Dermis microvascular lymphatic vessel endothelial cell (primary cell): Measurements from ENCODE around the gene CASKIN1. TPM values are rescaled to one million over a fixed set of nuclear protein-coding genes. Genes with fewer than 3 reads are reported as not detected.

Source experiments
- DNase-seq, 2 donors: peaks; one replicate each; pipeline versions ENCODE4 v3.0.0 to v3.0.0-alpha.2; 2010; ENCODE audit warnings: low read depth in 2 of 2
- total RNA-seq: library from RNA; depleted of rRNA; stranded (reverse); fragments of >200 nt; gene quantifications from 2 replicates; pipeline ENCODE4 v1.2.1, GENCODE V29; 2014

Gene CASKIN1
- total RNA-seq, 1 donor from 2014 or later, result under 0.01 TPM

DNA sequence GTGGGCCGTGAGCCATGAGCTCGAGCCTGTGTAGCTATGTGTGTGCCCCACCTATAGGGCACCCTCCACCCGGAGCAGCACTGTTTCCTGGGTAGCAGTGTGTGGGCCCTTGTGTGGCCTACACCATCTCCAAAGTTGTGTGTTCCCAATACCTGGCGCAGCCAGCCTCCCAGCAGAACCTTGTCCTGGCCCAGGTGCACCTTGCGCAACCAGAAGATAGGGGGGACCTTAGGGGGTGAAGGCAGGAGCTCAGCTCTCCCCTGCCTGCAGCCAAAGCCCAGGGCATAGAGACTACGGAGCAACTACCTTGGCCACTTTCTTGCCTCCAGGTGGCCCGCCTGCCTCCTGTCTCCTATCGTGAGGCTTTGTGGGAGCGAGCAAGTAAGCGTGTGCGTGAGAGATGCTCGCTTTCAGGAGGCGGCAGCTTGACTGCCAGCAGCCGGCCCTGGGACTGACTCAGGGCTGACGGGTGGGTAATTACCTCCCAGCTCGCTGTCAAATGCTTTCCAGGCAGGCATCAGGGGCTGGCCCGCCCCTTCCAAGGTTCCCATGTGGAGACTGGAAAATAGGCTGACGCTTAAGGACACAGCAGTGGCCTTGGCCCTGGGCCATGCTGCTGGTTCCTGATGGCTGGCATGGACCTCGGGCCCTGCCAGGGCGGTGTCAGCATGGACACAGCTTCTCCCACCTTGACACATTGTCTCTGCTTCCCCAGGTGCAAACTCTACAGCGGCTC lies 21.8 kb downstream of the CASKIN1 start:
- DNase-seq, result no peak

DNA sequence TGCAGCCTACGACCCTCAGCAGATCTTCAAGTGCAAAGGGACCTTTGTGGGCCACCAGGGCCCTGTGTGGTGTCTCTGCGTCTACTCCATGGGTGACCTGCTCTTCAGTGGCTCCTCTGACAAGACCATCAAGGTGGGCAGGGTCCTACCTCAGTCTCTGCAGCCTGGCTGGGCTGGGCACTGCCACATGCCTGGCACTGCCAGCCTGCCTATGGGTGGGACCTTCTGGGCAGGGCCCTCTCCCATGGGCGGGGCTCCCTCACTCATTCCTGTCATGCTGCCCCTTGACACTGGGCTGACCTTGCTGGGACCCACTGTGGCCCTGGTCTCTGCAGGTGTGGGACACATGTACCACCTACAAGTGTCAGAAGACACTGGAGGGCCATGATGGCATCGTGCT lies 22.5 kb downstream of the CASKIN1 start:
- DNase-seq, result no peak

DNA sequence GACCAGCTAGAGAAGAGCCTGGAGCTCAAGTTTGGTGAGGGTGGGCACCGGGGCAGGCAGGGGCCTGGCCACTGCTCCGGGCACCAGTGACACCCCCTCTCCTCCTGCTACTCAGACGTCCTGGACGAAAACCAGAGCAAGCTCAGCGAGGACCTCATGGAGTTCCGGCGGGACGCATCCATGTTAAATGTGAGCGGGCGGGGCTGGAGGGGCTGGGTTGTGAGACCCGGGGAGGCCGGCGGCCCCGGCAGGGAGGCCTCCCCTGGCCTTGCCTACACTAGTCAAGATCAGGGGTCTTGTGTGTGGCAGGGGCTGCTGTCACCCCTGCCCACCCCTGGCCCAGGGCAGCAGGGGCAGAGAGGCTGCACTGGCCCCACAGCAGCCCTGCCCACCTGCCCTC lies 23.0 kb downstream of the CASKIN1 start:
- no peak for DNase-seq

DNA sequence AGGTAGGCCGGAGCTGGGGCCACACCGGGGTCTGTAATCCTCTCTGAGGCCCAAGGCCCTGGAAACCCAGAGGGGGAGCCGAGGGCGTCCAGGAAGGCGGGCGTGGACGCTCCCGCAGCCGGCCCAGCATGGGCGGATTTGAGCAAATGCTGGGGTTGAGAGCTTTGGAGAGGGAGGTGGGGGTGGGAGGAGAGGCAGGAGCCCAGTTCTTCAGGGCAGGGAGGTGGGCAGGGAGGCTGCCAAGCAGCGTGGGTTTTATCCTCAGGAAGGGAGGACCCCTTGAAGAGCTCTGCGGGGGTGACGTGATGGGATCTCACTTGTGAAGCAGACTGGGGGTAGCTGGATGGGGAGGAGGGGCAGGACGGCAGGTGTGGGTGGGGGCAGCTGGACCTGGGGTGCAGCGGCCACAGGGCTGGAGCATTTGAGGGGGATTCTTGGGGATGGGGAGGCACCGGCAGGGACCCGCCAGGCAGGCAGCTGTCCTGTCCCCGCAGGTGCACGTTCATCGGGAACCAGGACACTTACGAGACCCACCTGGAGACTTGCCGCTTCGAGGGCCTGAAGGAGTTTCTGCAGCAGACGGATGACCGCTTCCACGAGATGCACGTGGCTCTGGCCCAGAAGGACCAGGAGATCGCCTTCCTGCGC lies 23.6 kb downstream of the CASKIN1 start:
- DNase-seq, result no peak

DNA sequence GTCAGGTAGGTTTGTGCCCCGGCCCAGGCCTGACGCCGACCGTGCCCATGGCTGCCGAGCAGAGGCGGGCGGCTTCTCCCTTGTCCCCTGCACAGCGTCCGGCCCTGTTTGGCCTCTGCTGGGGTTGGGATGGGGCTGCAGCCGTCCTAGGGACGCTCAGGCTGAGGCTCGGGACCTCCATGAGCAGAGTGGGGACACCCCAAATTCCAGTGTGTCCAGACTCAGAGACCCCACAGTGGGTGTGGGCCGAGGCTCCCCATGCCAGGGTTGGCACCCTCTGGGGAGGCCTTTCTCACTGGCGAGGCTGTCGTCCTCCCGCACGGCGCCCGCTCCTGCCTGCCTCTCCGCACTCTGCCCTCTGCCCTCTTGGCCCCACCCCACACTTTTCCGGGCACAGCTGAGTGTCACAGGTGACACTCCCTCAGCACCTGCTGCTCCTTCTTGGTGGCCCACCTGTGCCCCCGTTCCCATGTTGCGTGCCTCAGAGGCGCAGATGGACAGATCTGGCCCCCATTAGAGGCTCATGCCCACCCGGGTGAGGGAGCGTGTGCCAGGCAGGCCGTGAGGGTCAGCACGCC lies 24.7 kb downstream of the CASKIN1 start:
- DNase-seq, result no peak

DNA sequence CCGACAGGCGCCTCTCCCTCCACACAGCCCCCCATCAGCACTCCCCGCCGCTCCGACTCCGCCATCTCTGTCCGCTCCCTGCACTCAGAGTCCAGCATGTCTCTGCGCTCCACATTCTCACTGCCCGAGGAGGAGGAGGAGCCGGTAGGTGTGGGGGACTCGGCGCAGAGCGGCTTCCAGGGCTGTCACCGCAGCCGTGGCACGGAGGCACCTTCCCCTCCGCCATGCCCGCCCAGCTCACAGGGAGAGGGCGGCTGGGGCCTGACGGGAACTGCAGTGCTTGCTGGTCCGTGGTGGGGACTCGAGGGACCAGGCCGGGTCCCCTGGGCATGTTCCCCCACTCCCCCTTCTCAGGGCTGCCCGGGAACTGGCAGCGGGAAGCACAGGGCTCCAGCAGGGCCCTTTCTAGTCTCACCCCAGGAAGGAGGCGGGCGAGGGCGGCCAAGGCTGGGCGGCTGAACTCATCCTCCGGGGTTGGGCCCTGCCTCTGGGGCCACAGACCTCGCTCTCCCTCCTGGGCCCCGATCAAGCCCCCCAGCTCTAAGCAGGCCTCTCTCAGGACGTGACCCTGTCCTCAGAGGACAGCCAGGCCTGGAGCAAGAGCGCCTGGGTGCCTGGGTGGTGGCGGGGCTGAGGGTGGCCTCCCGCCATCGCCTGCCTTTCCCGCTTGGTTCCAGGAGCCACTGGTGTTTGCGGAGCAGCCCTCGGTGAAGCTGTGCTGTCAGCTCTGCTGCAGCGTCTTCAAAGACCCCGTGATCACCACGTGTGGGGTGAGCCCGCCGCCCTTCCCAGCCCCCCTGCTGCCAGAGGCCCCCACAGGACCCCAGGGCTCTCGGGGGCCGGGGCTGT lies 25.6 kb downstream of the CASKIN1 start:
- peak in 1 of 2 donors; percentile 46 for DNase-seq

DNA sequence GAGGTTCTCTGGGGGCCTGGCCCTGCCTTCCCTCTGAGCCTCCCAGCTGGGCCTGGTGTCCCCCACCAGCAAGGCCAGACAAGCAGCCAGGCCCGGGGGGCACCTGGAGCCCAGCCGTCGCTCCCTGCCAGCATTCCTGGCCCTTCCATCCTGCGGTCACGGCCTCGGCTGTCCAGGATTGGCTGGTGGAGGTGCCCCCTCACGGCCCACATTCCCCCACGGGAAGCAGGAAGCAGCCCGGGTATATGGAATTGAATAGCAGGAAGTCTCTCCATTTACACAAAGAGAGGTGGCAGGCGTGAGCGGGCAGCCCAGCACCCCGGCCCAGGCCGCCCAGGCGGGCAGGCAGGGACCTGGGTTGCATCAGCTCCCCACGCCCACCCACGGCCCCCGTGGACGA lies 26.3 kb downstream of the CASKIN1 start:
- peak; percentile 89 to 94 for DNase-seq

DNA sequence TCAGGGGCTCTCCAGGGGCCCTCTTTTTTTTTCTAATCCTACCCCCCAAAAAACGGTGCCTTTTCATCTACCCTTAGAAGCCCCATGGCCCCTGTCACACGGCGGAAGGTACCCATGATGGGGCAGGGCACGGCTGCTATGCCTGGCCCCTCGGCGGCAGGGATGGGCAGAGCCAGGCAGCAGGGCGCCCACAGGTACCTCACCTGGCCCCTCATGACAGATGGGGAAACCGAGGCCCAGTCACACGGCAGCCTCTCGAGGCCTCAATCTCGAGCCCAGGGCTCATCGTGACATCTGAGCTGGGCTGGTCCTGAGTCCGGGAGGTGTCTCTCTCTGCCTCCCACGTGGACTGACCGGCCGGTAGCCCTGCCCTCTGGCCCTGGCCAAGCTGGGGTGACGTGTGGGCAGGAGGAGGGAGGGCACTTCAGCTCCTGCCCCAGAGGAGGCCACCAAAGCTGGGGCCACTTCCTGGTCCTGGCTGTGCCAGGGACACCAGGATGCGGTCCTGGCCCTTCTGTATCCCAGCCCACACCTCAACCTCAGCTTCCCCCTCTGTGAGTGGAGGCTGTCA lies 29.3 kb downstream of the CASKIN1 start:
- DNase-seq, result no peak

DNA sequence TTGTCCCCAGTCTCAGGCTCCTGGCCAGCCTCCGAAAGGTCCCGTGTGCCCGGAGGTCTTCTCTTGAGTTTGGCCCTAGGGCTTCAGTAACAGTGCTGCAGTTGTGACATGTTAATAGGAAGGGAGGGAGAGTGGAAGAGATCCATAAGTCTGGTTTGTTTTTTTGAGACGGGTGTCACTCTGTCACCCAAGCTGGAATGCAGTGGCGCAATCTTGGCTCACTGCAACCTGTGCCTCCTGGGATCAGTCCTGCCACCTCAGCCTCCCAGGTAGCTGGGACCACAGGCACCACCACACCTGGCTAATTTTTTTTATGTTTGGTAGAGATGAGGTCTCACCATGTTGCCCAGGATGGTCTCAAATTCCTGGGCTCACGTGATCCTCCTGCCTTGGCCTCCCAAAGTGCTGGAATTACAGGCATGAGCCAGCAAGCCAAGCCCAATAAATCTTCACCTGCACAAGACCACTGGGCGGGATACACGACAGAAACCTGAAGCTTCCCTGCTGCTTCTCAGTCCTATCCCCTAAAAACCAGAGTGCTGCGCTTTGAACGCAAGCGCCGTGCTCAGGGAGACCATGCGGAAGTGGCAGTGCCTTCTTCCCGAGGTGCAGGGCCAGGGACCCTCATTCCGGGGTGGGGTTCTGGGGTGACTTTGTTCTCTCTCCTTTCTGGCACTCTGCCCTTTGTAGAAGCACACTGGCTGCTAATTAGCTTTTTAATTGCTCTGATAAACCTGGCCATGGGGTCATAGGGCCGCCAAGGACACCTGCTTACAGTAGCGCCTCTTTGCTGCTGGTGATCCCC lies 29.9 kb downstream of the CASKIN1 start:
- DNase-seq, result no peak

DNA sequence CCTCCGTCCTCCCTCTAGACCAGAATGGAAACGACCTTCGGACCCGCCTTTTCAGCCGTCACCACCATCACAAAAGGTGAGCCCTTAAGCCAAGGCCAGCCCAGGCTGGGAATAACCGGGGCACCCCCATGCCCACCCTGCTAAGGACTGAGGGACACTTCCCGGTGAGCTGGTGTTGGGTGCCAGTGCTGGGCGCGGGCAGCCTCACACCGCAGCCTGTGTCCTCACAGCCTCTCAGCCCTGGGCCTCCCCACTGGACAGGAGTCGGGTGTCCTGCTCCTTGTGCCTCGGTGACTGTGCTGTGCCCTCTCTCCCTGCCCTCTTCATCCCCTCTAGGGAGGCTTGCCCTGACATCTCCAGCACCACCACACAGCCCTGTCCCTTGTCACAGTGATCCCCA lies 30.5 kb downstream of the CASKIN1 start:
- DNase-seq, result no peak

DNA sequence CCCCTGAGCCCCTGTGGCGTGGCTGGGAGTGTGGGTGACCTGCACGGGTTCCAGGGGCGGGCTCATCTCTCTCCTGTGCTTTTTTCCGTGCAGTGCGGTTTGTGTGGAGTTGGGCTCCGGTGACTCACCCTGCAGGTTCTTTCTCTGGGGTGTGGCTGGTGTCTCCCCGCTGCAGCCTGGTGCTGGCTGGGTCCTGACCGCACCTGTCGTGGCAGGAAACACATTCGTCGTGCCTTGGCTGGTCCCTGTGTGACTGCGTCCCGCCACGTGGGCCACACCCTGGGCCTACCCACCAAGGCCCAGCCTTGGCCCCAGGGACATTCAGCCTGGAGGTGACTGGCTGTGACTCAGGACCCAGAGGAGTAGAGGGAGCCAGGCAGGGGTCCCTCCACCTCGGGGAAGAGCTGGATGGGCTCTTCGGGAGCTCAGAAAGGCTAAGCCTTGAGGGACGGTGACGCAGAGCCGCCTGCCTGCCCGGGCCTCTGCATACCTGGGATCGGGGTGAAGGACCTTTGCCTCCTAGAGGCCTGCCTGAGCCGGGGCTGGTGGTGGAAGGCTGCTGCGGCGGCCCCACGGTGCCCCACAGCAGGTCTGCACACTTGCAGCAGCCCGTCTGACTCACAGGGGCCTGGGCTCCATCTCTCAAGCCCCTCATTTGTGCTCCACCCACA lies 33.1 kb downstream of the CASKIN1 start:
- DNase-seq, result no peak

DNA sequence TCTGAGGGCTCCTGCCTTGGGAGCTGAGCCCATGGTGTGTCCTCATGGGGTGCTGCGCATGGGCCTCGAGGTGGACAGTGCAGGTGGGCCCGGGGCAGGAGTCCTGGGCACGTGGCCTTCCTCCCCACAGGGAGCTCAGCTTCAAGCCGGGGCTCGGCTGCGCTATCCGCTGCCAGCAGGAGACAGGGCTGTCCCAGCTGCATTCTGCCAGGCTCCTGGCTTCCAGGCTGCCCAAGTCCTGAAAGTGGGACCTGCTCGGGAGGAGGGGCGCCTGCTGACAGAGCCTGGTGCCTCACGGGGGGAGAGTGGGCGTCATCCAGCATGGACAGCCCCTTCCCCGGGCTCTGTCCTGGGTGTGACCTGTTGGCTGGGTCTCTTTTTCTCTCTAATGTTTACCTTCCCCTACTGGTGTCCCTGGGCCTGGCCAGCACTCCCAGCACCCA lies 33.7 kb downstream of the CASKIN1 start:
- DNase-seq, result no peak

DNA sequence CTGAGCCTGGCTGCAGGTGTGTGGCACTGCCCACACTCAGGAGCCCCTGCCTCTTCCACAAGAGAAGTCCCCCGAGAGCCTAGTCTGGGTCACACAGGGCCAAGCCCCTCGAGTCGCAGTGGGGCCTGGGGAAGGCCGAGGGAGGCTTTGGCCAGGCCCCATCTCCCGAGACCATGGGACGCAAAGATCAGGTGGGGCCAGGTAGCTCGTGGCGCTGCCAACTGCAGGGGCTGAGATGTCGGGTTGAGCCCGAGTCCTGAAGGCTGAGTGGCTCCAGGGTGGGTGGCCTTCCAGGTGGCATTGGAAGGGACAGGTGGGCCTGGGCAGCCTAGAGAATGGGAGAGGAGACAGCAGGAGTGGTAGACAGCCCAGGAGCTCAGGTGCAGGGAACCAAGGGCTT lies 34.5 kb downstream of the CASKIN1 start:
- no peak for DNase-seq

DNA sequence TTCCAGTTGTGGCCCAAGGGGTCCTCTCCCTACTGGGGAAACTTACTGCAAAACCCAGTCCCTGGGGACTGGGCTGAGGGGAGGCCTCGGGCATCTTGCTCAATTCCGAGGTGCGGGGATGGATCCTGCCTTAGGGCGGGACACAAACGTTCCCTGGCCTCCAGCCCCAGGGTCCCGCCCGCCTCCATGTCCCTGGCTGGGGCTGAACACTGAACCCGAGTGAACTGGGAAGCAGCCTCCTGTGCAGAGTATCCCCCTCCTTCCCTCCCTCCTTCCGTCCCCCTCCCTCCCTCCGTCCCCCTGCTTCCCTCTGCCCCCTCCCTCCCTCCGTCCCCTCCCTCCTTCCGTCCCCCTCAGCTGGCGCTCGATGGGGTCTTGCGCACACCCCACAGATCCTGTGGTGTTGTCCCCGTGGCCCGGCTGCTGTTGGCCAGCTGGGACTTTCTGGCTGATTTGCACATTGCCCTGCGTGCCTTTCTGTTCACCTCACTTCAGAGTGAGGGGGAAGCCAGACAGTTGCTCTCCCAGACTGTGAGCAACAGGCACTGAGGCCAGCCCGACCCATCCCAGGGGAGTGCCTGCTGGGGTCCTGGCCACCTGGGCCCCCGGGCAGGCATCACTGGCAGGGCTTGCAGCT lies 35.4 kb downstream of the CASKIN1 start:
- DNase-seq, result no peak

DNA sequence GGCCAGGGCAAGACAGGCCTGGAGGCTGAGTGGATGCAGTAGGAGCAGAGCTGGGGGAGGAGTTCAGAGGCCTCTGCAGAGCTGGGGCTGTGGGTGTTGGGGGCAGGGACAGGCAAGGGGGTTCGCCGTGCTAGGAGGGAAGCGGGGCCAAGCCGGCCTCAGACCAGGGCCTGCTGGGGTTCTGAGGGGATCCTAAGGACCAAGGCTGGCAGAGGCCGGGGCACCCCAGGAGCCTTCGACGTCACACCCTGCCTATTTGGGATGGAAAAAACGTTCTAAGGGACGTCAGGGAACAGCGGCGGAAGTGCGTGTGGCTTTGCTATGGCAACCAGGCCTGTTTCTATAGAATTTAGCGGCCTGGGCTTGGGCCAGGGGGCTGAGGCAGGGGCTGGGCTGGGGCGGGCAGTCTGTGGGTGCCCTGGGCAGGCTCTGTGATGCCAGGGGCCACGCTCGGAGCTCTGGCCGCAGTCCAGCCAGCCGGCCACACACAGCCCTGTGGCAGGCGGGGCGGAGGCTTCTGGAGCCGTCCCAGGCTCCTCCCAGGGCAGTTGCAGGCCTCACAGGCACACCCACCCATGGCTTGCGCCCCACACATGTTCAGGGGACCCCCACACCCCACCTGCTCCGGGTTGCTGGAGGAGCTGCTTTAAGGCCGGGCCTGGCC lies 37.1 kb downstream of the CASKIN1 start:
- DNase-seq, result peak; percentile 74 to 92

DNA sequence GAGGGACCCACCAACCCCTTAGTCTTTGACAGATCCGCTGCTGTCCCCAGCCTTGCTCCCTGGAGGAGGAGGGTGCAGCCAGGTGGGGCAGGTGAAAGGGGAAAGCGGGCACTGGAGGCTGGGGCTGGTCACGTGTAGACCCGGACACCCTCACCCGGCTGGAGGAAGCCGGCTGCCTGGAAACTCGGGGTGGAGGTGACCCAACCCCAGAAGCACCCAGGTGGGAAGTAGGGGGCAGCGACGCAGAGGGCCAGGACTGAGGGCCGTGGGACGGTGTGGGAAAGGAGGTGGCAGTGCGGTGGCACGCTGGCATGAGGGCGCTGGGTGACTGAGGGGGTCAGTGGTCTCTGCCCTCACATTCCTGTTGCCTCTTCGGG lies 38.2 kb downstream of the CASKIN1 start:
- no peak for DNase-seq

DNA sequence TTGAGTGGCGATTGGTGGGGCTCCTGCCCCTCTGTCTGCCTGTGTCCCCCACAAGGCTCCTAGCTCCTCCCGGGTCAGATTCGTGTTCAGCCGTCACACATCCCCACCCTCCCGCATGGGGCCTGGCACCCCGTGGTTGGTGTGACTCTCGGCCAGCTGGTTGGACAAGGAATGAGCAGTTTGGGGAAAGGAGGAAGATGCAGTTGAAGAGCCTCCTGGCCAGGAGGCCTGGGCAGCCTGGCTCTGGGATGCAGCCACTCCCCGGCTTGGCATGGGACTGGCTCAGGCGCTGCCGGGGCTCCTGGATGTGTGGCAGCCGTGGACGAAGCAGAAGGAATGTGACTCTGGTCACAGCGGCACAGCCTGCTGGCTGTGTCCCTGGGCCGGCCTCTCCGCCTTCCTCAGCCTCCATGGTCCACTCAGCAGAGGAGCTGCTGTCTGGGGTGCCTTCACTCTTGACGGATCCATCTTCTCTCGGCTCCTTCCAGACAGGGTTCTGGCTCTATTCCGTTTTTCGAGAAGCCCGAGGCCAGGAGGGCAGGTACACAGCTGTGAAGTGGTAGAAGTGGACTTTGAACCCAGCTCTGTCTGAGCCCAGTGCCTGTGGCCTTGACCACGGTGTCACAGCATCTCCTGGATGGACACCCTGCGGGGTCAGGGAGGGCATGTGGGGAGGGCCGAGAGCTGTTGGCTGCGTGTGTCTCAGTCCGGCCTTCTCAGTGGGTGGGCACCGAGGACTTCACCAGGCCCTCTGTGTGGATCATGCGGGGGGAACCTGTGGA lies 38.7 kb downstream of the CASKIN1 start:
- DNase-seq, result no peak

DNA sequence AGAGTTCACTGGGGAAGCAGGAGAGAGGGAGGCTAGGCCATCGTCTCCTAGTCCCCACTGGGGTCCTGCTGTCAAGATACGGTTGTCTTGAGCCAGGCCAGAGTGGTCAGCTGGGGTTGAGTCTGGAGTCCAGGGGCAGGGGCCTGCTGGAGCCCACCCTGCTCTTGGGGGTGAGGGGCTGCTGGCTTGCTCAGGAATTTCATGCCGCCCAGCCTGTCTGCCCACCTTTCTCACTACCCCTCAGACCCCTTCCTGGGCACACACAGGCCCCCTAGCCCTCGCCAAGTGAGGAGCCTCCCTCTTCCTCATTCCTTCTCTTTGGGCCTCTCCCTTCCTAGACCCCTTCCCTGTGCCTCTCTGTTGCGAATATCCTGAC lies 39.6 kb downstream of the CASKIN1 start:
- DNase-seq, result no peak
